ENCODE measurements around the gene ZNF516. TPM values are rescaled to one million over a fixed set of nuclear protein-coding genes. Genes with fewer than 3 reads are reported as not detected.

Gene ZNF516
- total RNA-seq, 1 experiment from 2014 or later, result 22.6 TPM

GRCh38 chr18:76319366-76319765, 175.7 kb downstream of the ZNF516 start:
- Histone ChIP-seq H3K9ac (ENCODE audit: extremely low read depth, insufficient read length, low read length) (no peak overlapping the region), H2BK15ac (ENCODE audit: low read depth, low read length) (no peak overlapping the region), H3K23me2 (ENCODE audit: insufficient read length, low read depth, low read length, poor library complexity, severe bottlenecking) (no peaks in the 10 kb centered on the region), H3K4ac (ENCODE audit: low read depth, low read length) (no peak overlapping the region), H3K27me3 (ENCODE audit: insufficient read depth, low read length) (no peaks in the 10 kb centered on the region), H3K4me2 (ENCODE audit: insufficient read depth, insufficient read length, low read length) (no peak overlapping the region), H3T11ph (ENCODE audit: low read length) (no peak overlapping the region), H3K9me3 (ENCODE audit: control insufficient read depth, low read depth, low read length) (no peaks in the 10 kb centered on the region), H4K5ac (ENCODE audit: insufficient read length, low read depth, low read length) (no peak overlapping the region), H2AFZ (ENCODE audit: low read length) (no peak overlapping the region), H3K18ac (ENCODE audit: insufficient read length, low read depth, low read length) (no peak overlapping the region), H2BK120ac (ENCODE audit: low read depth, low read length, poor library complexity, severe bottlenecking) (no peak overlapping the region), H4K8ac (replicated peaks; ENCODE audit: insufficient read length, low read depth, low read length) (no peak overlapping the region), H3K56ac (ENCODE audit: insufficient read length, low read depth, low read length) (no peak overlapping the region), H3K27ac (ENCODE audit: insufficient read length, low read depth, low read length) (no peak overlapping the region), H2AK5ac (ENCODE audit: insufficient read length, low read length) (no peak overlapping the region), H2BK12ac (ENCODE audit: insufficient read length, low read depth, low read length) (no peak overlapping the region), H4K91ac (ENCODE audit: insufficient read length, low read depth, low read length) (no peak overlapping the region), H3K4me1 (ENCODE audit: insufficient read depth, low read length) (no peaks in the 10 kb centered on the region; the same call in 1 of the 2 replicates), H2BK5ac (ENCODE audit: insufficient read length, low read length) (no peak overlapping the region), H3K23ac (ENCODE audit: insufficient read length, low read depth, low read length) (no peak overlapping the region), H3K14ac (ENCODE audit: insufficient read depth, low read length) (no peak overlapping the region), H3K79me2 (ENCODE audit: insufficient read depth, low read length) (no peaks in the 10 kb centered on the region), H2BK20ac (ENCODE audit: low read depth, low read length, poor library complexity, severe bottlenecking) (no peak overlapping the region), H4K20me1 (ENCODE audit: control insufficient read depth, insufficient read depth, insufficient read length) (no peaks in the 10 kb centered on the region), H3K79me1 (ENCODE audit: insufficient read depth, low read depth, low read length, poor library complexity, severe bottlenecking) (no peaks in the 10 kb centered on the region)
- Mint-ChIP-seq H3K27me3 (ENCODE audit: low read depth) (no peaks in the 10 kb centered on the region), H3K9me3 (no peaks in the 10 kb centered on the region), H3K4me1 (peaks cover 10 to 11% of the 10 kb centered on the region in 2 experiments), H3K27ac (no peak overlapping the region), H3K36me3 (ENCODE audit: insufficient read depth in 1 of 3, low read depth in 3 of 3) (no peaks in the 10 kb centered on the region), H3K4me3 (no peak overlapping the region)
- WGBS (ENCODE audit: extremely low coverage, insufficient read length, low lambda C conversion rate), result no CpG with 5 or more reads among the region's 5 CpGs
- TF ChIP-seq CTCF (conservative IDR thresholded peaks at IDR 0.05), result no peak
- DNase-seq, result no peak

Measured in H9 (cell line).